Astrocyte of the spinal cord (primary cell): ENCODE data around the gene PRPF6.

ENCODE experiments used
- DNase-seq: peaks from one replicate; pipeline ENCODE4 v3.0.0; 2011; ENCODE audit warnings: low read depth, low spot score
- H3K4me3 ChIP-seq: 2 replicates; pipeline ENCODE4 v1.5.1; 2011; ENCODE audit warnings: low read depth, mild to moderate bottlenecking, low read length, moderate library complexity
- CTCF ChIP-seq: IDR thresholded peaks from 2 replicates; pipeline ENCODE4 v1.5.1; 2012; ENCODE audit warnings: low read depth, mild to moderate bottlenecking, low read length, inconsistent platforms
- in situ Hi-C: cut with HindIII; loops from 2 replicates; pipeline ENCODE4 v1.10.0; 2017; ENCODE audit warnings: low sequenced_read_pairs

PRPF6 gene

GRCh38 chr20:63976980-63977738, 3.8 kb upstream of the PRPF6 start:
- in situ Hi-C loops: no loop called here
- no peak for TF ChIP-seq CTCF
- no peak overlapping the region for H3K4me3 ChIP-seq
- DNase-seq: no peak

- H3K4me3 ChIP-seq: no peak overlapping the region
- no peak for TF ChIP-seq CTCF
- DNase-seq: peak; percentile 78
- in situ Hi-C loops: no loop called here
Observed at GRCh38 chr20:63977739-63978276, 3.1 kb upstream of the PRPF6 start.

GRCh38 chr20:63978319-63979228, 2.4 kb upstream of the PRPF6 start:
- in situ Hi-C loops: no loop called here
- peak; percentile 30 for DNase-seq

GRCh38 chr20:63979229-63979556, 1.7 kb upstream of the PRPF6 start:
- TF ChIP-seq CTCF: no peak
- in situ Hi-C loops: no loop called here
- no peak for DNase-seq
- peak overlapping the region; percentile 49 for H3K4me3 ChIP-seq

More at GRCh38 chr20:63978319-63979228, 2.4 kb upstream of the PRPF6 start:
- peak overlapping the region; percentile 49 for H3K4me3 ChIP-seq
- no peak for TF ChIP-seq CTCF

- DNase-seq: peak; percentile 32
- in situ Hi-C loops: no loop called here
- peak within 1 kb of the TSS; percentile 49 for H3K4me3 ChIP-seq
- no peak for TF ChIP-seq CTCF
Observed at GRCh38 chr20:63979557-63980316, 1.2 kb upstream of the PRPF6 start, which contains the start of gene SAMD10. SAMD10 (minus strand) TSS chr20:63979642; CDS start chr20:63979467, 175 bp downstream.

GRCh38 chr20:63980317-63980805, 571 bp upstream of the PRPF6 start:
- no peak for TF ChIP-seq CTCF
- DNase-seq: no peak
- peak overlapping the region; percentile 91 for H3K4me3 ChIP-seq
- in situ Hi-C loops: no loop called here
